Stimulated activated CD8-positive, alpha-beta memory T cell treated with anti-CD3 and anti-CD28 coated beads, Interleukin-12 subunit alpha, Interleukin-12 subunit beta, amount 100 ng/mL, for 4 hours (primary cell): Measurements from ENCODE around the gene CFAP73.
A peak's percentile ranks its signal among the peaks of the same experiment; 100 is the strongest.
"Not testable (repeated sequence)": the region's sequence is repeated elsewhere in the genome, so short reads cannot be mapped to it uniquely, and the experiment has no call there.

Experiments used
- DNase-seq: peaks from one replicate; pipeline ENCODE4 v3.0.0-alpha.2; 2020; ENCODE audit warnings: low read depth

The CFAP73 gene

GRCh38 chr12:113149361-113150150, at the start of gene CFAP73:
Gene CFAP73, plus strand, starts transcription at chr12:113149724. Its CDS starts 134 bp downstream, at chr12:113149858.
- no peak for DNase-seq

DNA sequence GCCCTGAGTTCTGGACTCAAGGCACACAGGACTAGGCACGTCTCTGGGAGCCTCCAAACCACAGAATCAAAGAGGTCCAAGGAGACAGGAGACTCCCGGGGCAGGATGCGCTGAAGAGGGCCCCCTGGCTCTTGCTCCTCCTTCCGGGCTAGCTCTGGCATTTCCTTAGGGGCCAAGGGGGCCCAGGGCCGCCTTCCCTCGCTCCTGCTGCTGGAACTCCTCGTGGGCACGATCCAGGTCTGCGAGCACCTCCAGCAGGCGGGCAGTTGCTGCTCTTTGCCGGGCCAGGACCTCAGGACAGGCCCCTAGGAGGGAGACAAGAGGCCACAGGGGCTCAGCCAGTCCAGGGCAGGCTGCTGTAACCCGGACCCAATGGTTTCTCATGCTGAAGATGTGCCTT, 49.8 kb upstream of the CFAP73 start:
- no peak for DNase-seq

GRCh38 chr12:113101751-113102150, 47.8 kb upstream of the CFAP73 start:
- DNase-seq = no peak

DNA sequence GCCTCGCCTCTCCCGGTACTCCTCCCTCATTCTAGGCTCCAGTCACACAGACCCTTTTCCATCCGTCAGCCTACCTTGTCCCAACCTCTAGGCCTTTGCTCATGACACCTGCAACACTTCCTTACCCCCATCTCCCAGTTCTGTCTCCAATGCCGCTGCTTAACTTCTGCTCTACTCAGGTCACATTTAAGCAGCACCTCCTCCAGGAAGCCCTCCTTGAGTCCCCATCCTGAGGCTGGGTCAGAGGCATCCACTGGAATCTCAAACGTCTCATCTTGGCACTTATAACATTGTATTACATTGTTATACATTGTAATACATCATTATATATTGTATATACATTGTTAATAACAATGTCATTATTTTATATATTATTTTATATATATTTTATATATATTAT, 46.7 kb upstream of the CFAP73 start:
- DNase-seq = no peak

DNA sequence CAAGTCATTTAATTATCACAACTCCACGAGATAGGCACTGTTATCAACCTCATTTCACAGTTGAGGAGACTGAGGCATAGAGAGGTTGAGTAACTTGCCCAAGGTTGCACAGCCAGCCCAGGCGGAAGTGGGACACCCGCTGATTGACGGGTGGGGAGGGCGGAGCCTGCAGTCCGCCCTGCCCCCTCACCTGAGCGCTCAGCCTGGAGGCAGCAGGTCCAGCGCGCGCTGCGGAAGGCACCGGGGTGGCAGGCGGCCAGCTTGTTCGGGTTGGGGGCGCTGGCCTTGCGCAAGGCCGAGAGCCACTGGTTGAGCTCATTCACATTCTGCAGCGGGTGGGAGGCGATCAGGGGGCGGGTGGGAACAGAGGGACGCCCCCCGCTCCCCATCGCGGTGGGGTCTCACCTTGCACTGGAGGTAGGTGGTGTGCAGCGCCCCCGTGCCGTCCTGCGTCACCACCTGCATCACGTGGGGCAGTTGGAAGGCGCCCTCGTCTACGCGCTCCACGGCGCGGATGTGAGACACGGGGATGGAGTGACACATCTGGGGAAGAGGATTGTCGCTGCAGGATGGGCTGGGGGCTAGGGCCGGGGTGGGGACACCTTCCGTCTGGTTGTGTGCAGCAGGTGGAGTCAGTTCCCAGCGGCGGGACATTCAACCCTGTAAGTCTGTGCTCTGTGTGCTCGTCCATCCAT, 45.6 kb upstream of the CFAP73 start:
- peak; percentile 14 for DNase-seq

DNA sequence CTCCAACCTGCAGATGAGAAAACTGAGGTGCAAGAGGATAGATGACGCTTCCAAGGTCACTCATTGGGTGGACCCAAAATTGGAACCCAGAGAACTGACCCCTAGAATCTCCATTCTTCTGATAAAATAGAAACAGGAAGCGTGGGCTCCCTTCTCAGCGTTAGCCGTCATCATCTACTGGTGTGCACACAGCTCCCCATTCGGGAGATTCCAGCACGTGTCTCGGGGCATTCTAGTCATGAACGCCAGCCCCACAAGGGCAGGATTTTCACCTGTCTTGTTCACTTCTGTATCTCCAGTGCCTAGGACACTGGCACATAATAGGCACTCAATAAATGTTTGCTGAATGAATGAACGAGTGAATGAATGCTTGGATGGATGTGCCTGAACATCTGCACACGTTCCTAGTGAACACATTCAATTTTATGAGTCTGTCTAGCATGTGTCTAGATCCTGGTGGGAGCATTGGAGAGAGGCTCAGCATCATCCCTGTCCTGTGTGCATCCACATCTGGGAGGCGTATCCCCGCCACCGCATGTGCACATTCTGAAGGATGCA, 44.5 kb upstream of the CFAP73 start:
- DNase-seq = no peak

- DNase-seq = no peak
These were observed 43.8 kb upstream of the CFAP73 start for GRCh38 chr12:113105606-113106271.

- DNase-seq = no peak
These were observed 43.2 kb upstream of the CFAP73 start for GRCh38 chr12:113106361-113106760.

- DNase-seq = no peak
These were observed 41.2 kb upstream of the CFAP73 start for GRCh38 chr12:113108308-113108707.

GRCh38 chr12:113109360-113109759, 40.2 kb upstream of the CFAP73 start:
- DNase-seq = no peak

- no peak for DNase-seq
These were observed 39.5 kb upstream of the CFAP73 start for GRCh38 chr12:113109872-113110599.

DNA sequence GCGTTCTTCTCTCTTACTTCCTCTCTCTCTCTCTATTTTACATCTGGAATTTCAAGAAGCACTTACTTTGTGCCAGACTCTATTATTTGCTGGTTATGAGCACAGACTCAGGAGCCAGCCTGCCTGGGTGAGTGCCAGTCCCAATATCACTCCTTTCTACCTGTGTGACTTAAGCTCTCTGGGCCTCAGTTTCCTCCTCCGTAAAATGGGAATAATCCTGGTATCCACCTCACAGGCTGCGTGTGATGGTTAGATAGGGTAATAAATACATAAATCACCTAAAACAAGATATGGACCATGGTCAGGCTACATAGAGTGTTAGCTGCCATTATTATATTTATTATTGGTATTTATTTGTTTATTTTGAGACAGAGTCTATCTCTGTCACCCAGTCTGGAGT, 38.3 kb upstream of the CFAP73 start:
- no peak for DNase-seq

DNA sequence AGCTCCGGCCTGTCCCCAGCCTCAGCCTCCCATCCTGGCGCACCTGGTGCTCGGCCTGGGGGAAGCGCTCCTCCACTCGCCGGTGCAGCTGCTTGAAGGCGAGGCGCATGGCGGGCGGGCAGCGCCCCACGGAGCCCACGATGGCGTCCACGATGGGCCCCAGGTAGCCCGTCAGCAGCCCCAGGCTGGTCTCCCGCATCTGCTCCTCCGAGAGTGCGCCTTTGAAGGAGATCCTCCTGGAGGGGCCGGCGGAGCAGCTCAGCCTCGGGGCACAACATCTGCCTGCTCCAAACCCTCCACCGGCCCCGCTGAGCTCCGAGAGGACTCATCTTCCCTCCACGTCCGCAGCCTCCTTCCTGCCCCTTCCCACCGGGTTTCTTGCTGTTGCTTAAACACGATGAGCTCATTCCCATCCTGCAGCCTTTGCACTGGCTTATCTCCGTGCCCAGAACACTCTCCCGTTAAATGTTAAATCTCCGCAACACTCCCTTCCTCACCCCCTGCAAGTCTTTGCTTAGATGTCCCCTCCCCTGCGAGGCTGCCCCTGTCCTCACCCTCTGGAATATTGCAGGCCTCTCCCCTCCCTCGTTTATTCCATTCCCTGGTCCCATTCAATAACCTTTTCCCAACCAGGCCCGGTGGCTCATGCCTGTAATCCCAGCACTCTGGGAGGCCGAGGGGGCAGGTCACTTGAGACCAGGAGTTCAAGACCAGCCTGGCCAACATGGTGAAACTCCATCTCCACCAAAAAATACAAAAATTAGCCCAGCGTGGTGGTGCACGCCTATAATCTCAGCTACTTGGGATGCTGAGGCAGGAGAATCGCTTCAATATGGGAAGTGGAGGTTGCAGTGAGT, 37.3 kb upstream of the CFAP73 start:
- no peak for DNase-seq

DNA sequence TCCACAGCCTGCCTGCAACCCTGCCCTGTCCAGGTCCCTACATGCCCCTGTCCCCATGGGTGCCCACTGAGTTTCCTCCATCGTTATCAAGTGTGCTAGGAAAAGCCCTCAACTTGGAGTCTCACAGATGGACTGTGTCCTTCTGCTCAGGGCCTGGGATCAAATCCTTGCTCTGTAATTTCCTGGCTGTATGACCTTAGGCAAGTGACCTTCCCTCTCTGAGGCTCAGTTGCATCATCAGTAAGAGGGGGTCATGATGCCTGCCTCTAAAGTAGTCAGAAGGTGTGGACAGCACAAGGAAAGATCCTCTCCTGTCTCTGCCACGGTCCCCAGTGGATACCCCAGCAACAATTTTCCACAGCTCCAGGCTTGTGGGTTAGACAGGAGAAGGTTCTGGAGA, 36.1 kb upstream of the CFAP73 start:
- no peak for DNase-seq

DNA sequence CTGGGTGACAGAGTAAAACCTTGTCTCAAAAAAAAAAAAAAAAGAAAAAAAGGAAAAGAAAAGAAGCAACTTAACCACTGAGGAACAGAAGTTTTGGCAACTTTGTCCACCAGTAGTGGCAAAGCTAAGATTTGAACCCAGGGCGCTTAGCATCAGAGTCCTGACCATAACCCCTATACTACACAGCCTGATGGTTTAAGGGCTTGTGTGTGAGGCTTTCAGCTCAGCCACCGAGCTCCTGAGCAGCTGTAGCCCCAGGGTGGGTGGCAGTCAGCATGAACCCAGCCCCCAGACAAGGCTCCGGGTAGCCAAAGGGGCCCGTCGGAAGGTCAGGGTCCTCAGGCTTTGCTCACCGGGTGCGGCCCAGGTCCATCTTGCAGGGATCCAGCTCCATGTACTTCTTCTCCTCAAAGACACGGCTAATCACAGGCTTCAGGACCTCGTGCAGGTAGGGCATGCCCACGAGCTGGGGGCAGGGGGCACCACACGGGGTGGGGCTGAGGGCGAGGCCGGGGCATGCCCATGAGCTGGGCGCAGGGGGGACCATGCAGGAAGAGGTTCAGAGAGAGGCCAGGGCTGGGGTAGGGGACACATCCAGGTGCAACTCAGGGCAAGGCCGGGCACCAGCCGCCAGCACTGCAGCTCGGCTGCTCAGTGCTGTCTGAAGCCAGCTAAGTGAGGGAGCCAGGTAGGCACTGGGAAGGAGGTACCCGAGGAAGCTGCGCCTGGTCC, 34.9 kb upstream of the CFAP73 start:
- DNase-seq = no peak

DNA sequence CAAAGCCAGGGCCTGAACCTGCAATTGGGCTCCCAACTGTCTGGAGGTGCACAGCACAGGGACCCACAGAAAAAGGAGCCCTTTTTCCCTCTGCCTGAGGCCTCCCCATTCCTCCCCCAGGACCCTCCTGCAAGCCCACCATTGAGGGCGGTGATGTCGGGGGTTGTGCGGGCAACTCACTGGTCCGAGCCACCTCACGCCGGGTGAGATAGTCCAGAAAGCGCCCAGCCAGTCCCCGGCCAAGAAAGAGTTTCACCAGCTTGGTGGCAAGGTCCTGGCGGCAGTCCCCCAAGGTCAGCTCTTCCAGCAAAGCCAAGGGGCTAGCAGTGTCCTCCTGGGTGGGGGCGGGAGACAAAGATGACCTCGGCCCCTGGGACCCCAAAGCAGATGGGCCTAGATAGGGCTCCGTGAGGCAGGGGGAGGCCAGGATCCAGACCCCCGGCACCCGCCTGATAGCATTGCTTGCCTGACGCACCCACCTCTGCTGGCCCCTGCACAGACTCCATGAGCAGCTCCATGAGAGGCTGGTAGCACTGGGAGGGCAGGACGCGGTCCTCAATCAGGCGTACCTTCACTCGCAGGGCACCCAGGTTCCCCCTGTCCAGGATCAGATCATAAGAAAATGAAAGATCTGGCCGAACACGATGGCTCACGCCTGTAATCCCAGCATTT, 33.9 kb upstream of the CFAP73 start:
- no peak for DNase-seq

DNA sequence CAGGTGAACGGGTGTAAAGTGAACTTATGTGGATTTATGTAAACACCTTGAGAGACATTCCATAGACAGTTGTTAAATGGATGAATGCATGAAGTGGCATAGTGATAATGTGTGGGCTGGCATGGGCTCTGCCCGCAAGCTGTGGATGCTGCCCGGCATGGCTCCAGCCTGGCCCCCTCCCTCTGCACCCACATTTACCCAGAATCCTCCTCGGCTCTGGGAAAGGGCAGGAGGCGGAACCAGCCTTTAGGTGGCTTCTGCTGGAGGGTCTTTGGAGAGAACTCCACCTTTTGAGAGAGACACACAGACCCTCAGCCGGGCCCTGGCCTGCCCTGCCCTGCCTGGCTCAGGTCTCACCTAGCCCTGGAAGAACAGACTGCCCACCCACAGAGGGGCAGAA, 32.6 kb upstream of the CFAP73 start:
- DNase-seq = no peak

DNA sequence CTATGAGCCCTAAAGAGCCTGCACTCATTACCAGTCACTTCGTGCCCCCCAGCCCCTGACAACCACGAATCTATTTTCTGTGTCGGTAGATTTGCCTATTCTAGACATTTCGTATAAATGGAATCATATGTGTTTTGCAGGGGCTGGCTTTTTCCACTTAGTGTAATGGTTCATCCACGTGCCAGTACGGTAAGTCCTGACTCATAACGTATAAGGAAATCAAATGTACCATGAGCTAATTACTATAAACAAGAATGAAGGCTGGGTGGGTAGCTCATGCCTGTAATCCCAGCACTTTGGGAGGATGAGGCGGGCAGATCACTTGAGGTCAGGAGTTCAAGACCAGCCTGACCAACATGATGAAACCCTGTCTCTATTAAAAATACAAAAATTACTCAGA, 31.8 kb upstream of the CFAP73 start:
- not testable (repeated sequence) for DNase-seq

DNA sequence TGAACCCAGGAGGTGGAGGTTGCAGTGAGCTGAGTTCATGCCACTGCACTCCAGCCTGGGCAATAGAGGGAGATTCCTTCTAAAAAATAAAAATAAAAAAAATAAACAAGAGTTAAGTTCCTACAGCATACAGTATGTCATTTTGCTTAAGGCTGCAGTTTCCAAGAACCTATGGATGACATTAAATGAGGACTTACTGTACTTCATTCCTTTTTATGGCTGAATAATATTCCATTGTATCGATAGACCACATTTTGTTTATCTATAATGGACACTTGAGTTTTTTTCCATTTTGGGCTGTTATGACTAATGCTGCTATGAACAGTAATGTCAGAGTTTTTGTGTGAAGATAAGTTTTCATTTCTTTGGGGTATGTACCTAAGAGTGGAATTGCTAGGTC, 31.4 kb upstream of the CFAP73 start:
- DNase-seq = no peak
